ENCODE measurements around the gene SH3PXD2A. TPM values are rescaled to one million over a fixed set of nuclear protein-coding genes. Genes with fewer than 3 reads are reported as not detected.

Gene SH3PXD2A
- total and polyA plus RNA-seq, 5 donors from 2014 or later: 0.24 to 15.4 (median 0.47) TPM

- peak overlapping the region in 1 of 4 donors; percentile 61 for H3K4me3 Mint-ChIP-seq
- no peaks in the 10 kb centered on the region for H3K9me3 Mint-ChIP-seq
- H3K27ac ChIP-seq (ENCODE audit: insufficient read depth, low read length, poor library complexity, severe bottlenecking): no peak overlapping the region
- no peak for ATAC-seq (ENCODE audit: low read depth in 2 of 2)
- peak overlapping the region in 1 of 3 donors; percentile 14 for H3K27ac Mint-ChIP-seq
- no peak for DNase-seq
- no peaks in the 10 kb centered on the region for H3K9me3 ChIP-seq (ENCODE audit: control insufficient read depth in 2 of 2, low read length in 2 of 2)
- peaks cover 0 to 3% (median 2%) of the 10 kb centered on the region in 4 donors for H3K4me1 Mint-ChIP-seq
- no peaks in the 10 kb centered on the region for H3K27me3 Mint-ChIP-seq
- no peak overlapping the region for H3K4me3 ChIP-seq (ENCODE audit: low read depth, low read length)
- no peaks in the 10 kb centered on the region for H3K36me3 ChIP-seq (ENCODE audit: control insufficient read depth, insufficient read depth, low read length)
- H3K27me3 ChIP-seq (ENCODE audit: control insufficient read depth, insufficient read depth, low read length): no peaks in the 10 kb centered on the region
- no peaks in the 10 kb centered on the region for H3K4me1 ChIP-seq (ENCODE audit: control insufficient read depth, insufficient read depth, low read length, poor library complexity, severe bottlenecking)
- H3K36me3 Mint-ChIP-seq: no peaks in the 10 kb centered on the region
These were observed 147.3 kb downstream of the SH3PXD2A start for GRCh38 chr10:103707956-103708626.

GRCh38 chr10:103706762-103707161 is 148.6 kb downstream of the SH3PXD2A start:
- no peaks in the 10 kb centered on the region for H3K27me3 ChIP-seq (ENCODE audit: control insufficient read depth, insufficient read depth, low read length)
- no peaks in the 10 kb centered on the region for H3K27me3 Mint-ChIP-seq
- no peak overlapping the region for H3K27ac Mint-ChIP-seq
- H3K27ac ChIP-seq (ENCODE audit: insufficient read depth, low read length, poor library complexity, severe bottlenecking): no peak overlapping the region
- DNase-seq (no peak), ATAC-seq (ENCODE audit: low read depth in 2 of 2) (no peak)
- H3K36me3 Mint-ChIP-seq: no peaks in the 10 kb centered on the region
- H3K4me1 Mint-ChIP-seq: no peaks in the 10 kb centered on the region
- no peaks in the 10 kb centered on the region for H3K9me3 Mint-ChIP-seq
- H3K4me3 ChIP-seq (ENCODE audit: low read depth, low read length): no peak overlapping the region
- no peak overlapping the region for H3K4me3 Mint-ChIP-seq
- H3K4me1 ChIP-seq (ENCODE audit: control insufficient read depth, insufficient read depth, low read length, poor library complexity, severe bottlenecking): no peaks in the 10 kb centered on the region
- no peaks in the 10 kb centered on the region for H3K36me3 ChIP-seq (ENCODE audit: control insufficient read depth, insufficient read depth, low read length)
- no peaks in the 10 kb centered on the region for H3K9me3 ChIP-seq (ENCODE audit: control insufficient read depth in 2 of 2, low read length in 2 of 2)

GRCh38 chr10:103706047-103706446 is 149.3 kb downstream of the SH3PXD2A start:
- H3K4me3 Mint-ChIP-seq: no peak overlapping the region

GRCh38 chr10:103703941-103704919 is 151.1 kb downstream of the SH3PXD2A start:
- Histone ChIP-seq H3K27me3 (ENCODE audit: control insufficient read depth, insufficient read depth, low read length) (no peaks in the 10 kb centered on the region), H3K27ac (ENCODE audit: insufficient read depth, low read length, poor library complexity, severe bottlenecking) (no peak overlapping the region), H3K4me3 (ENCODE audit: low read depth, low read length) (no peak overlapping the region), H3K9me3 (ENCODE audit: control insufficient read depth in 2 of 2, low read length in 2 of 2) (no peaks in the 10 kb centered on the region), H3K36me3 (ENCODE audit: control insufficient read depth, insufficient read depth, low read length) (no peaks in the 10 kb centered on the region), H3K4me1 (ENCODE audit: control insufficient read depth, insufficient read depth, low read length, poor library complexity, severe bottlenecking) (no peaks in the 10 kb centered on the region)
- Mint-ChIP-seq H3K36me3 (no peaks in the 10 kb centered on the region), H3K27me3 (no peaks in the 10 kb centered on the region), H3K4me3 (no peak overlapping the region), H3K9me3 (no peaks in the 10 kb centered on the region), H3K27ac (peak overlapping the region in 1 of 3 donors; percentile 35), H3K4me1 (no peaks in the 10 kb centered on the region)
- ATAC-seq (ENCODE audit: low read depth in 2 of 2): peak in 1 of 2 donors; percentile 15
- DNase-seq: no peak

More at GRCh38 chr10:103706047-103706446, 149.3 kb downstream of the SH3PXD2A start:
- Mint-ChIP-seq H3K27me3 (no peaks in the 10 kb centered on the region), H3K27ac (no peak overlapping the region), H3K4me1 (no peaks in the 10 kb centered on the region), H3K36me3 (no peaks in the 10 kb centered on the region), H3K9me3 (no peaks in the 10 kb centered on the region)
- no peak overlapping the region for H3K27ac ChIP-seq (ENCODE audit: insufficient read depth, low read length, poor library complexity, severe bottlenecking)
- no peaks in the 10 kb centered on the region for H3K36me3 ChIP-seq (ENCODE audit: control insufficient read depth, insufficient read depth, low read length)
- H3K9me3 ChIP-seq (ENCODE audit: control insufficient read depth in 2 of 2, low read length in 2 of 2): no peaks in the 10 kb centered on the region
- H3K27me3 ChIP-seq (ENCODE audit: control insufficient read depth, insufficient read depth, low read length): no peaks in the 10 kb centered on the region
- H3K4me3 ChIP-seq (ENCODE audit: low read depth, low read length): no peak overlapping the region
- H3K4me1 ChIP-seq (ENCODE audit: control insufficient read depth, insufficient read depth, low read length, poor library complexity, severe bottlenecking): no peaks in the 10 kb centered on the region
- ATAC-seq (ENCODE audit: low read depth in 2 of 2): no peak
- DNase-seq: no peak

GRCh38 chr10:103701380-103702222 is 153.8 kb downstream of the SH3PXD2A start:
- Mint-ChIP-seq H3K4me3 (no peak overlapping the region), H3K36me3 (no peaks in the 10 kb centered on the region), H3K27me3 (no peaks in the 10 kb centered on the region), H3K9me3 (no peaks in the 10 kb centered on the region), H3K4me1 (peaks cover 0 to 8% (median 4%) of the 10 kb centered on the region in 4 donors), H3K27ac (no peak overlapping the region)
- H3K36me3 ChIP-seq (ENCODE audit: control insufficient read depth, insufficient read depth, low read length): no peaks in the 10 kb centered on the region
- DNase-seq: no peak
- no peak overlapping the region for H3K4me3 ChIP-seq (ENCODE audit: low read depth, low read length)
- H3K9me3 ChIP-seq (ENCODE audit: control insufficient read depth in 2 of 2, low read length in 2 of 2): no peaks in the 10 kb centered on the region
- H3K27me3 ChIP-seq (ENCODE audit: control insufficient read depth, insufficient read depth, low read length): no peaks in the 10 kb centered on the region
- no peak for ATAC-seq (ENCODE audit: low read depth in 2 of 2)
- no peak overlapping the region for H3K27ac ChIP-seq (ENCODE audit: insufficient read depth, low read length, poor library complexity, severe bottlenecking)
- H3K4me1 ChIP-seq (ENCODE audit: control insufficient read depth, insufficient read depth, low read length, poor library complexity, severe bottlenecking): peaks cover 5% of the 10 kb centered on the region

- no peak overlapping the region for H3K4me3 ChIP-seq (ENCODE audit: low read depth, low read length)
- no peaks in the 10 kb centered on the region for H3K9me3 ChIP-seq (ENCODE audit: control insufficient read depth in 2 of 2, low read length in 2 of 2)
- H3K27me3 Mint-ChIP-seq: no peaks in the 10 kb centered on the region
- H3K27me3 ChIP-seq (ENCODE audit: control insufficient read depth, insufficient read depth, low read length): no peaks in the 10 kb centered on the region
- DNase-seq: no peak
- H3K9me3 Mint-ChIP-seq: no peaks in the 10 kb centered on the region
- H3K4me1 ChIP-seq (ENCODE audit: control insufficient read depth, insufficient read depth, low read length, poor library complexity, severe bottlenecking): peaks cover 15% of the 10 kb centered on the region
- no peaks in the 10 kb centered on the region for H3K36me3 ChIP-seq (ENCODE audit: control insufficient read depth, insufficient read depth, low read length)
- no peak overlapping the region for H3K27ac Mint-ChIP-seq
- H3K27ac ChIP-seq (ENCODE audit: insufficient read depth, low read length, poor library complexity, severe bottlenecking): no peak overlapping the region
- no peak for ATAC-seq (ENCODE audit: low read depth in 2 of 2)
- H3K4me1 Mint-ChIP-seq: peaks cover 0 to 20% (median 11%) of the 10 kb centered on the region in 4 donors
- no peak overlapping the region for H3K4me3 Mint-ChIP-seq
- no peaks in the 10 kb centered on the region for H3K36me3 Mint-ChIP-seq
These were observed 155.0 kb downstream of the SH3PXD2A start for GRCh38 chr10:103700436-103700715.

GRCh38 chr10:103699611-103700435 is 155.6 kb downstream of the SH3PXD2A start:
- H3K27ac ChIP-seq (ENCODE audit: insufficient read depth, low read length, poor library complexity, severe bottlenecking): no peak overlapping the region
- H3K4me1 Mint-ChIP-seq: peaks cover 0 to 20% (median 11%) of the 10 kb centered on the region in 4 donors
- H3K36me3 Mint-ChIP-seq: no peaks in the 10 kb centered on the region
- peak overlapping the region in 1 of 3 donors; percentile 20 for H3K27ac Mint-ChIP-seq
- DNase-seq (no peak), ATAC-seq (ENCODE audit: low read depth in 2 of 2) (no peak)
- H3K27me3 ChIP-seq (ENCODE audit: control insufficient read depth, insufficient read depth, low read length): no peaks in the 10 kb centered on the region
- H3K9me3 ChIP-seq (ENCODE audit: control insufficient read depth in 2 of 2, low read length in 2 of 2): no peaks in the 10 kb centered on the region
- H3K9me3 Mint-ChIP-seq: no peaks in the 10 kb centered on the region
- no peaks in the 10 kb centered on the region for H3K27me3 Mint-ChIP-seq
- H3K4me3 Mint-ChIP-seq: no peak overlapping the region
- H3K4me3 ChIP-seq (ENCODE audit: low read depth, low read length): no peak overlapping the region
- no peaks in the 10 kb centered on the region for H3K36me3 ChIP-seq (ENCODE audit: control insufficient read depth, insufficient read depth, low read length)
- peaks cover 15% of the 10 kb centered on the region for H3K4me1 ChIP-seq (ENCODE audit: control insufficient read depth, insufficient read depth, low read length, poor library complexity, severe bottlenecking)
